Vagina (tissue), 2 donors: ENCODE data around the gene CELF4. TPM values are rescaled to one million over a fixed set of nuclear protein-coding genes. Genes with fewer than 3 reads are reported as not detected.

Experiments used
- DNase-seq, 2 donors: peaks; one replicate each; pipeline ENCODE4 v3.0.0-alpha.2; 2017; ENCODE audit errors: extremely low spot score in 2 of 2
- H3K27ac ChIP-seq: fragments of 200-600 bp; sonication (generic); one replicate; pipeline ENCODE4 v1.5.1; 2019
- H3K27me3 ChIP-seq: fragments of 200-600 bp; sonication (generic); one replicate; pipeline ENCODE4 v1.5.1; 2019
- H3K36me3 ChIP-seq, 2 donors: fragments of 200-600 bp; sonication (generic); one replicate each; pipeline ENCODE4 v1.5.1; 2017 to 2019
- H3K4me1 ChIP-seq: fragments of 200-600 bp; sonication (generic); one replicate; pipeline ENCODE4 v1.5.1; 2019
- H3K4me3 ChIP-seq, 2 donors: fragments of 200-600 bp; sonication (generic); 1 replicate in 1 of 2; 2 replicates in 1 of 2; pipeline ENCODE4 v1.5.1; 2016 to 2019
- H3K9me3 ChIP-seq: fragments of 200-600 bp; sonication (generic); one replicate; pipeline ENCODE4 v1.5.1; 2019
- CTCF ChIP-seq, 3 experiments: fragments of 450-650 bp in 2 of 3; fragments of 200-600 bp in 1 of 3; sonication (generic) in 1 of 3; IDR thresholded peaks; one replicate each; pipeline ENCODE4 v1.5.1; 2017 to 2019; ENCODE audit warnings: antibody characterized with exemption in 3 of 3, mild to moderate bottlenecking in 2 of 3, moderate library complexity in 2 of 3
- POLR2A ChIP-seq, 2 donors: fragments of 450-650 bp; IDR thresholded peaks; one replicate each; pipeline ENCODE4 v1.6.1; 2017; ENCODE audit warnings: antibody characterized with exemption in 2 of 2, mild to moderate bottlenecking in 2 of 2, moderate library complexity in 2 of 2
- POLR2AphosphoS5 ChIP-seq, 2 donors: sonication (generic); formaldehyde crosslinking; IDR thresholded peaks; one replicate each; pipeline ENCODE4 v1.9.0; 2017; ENCODE audit warnings: antibody characterized with exemption in 2 of 2, mild to moderate bottlenecking in 2 of 2, low read depth in 1 of 2; ENCODE audit not compliant: insufficient read depth in 1 of 2
- intact Hi-C: fragments of 100-400 bp; cut with DNase I; formaldehyde crosslinking; loops from one replicate; pipeline ENCODE4 v1.15.1; 2023
- total RNA-seq: library from RNA; depleted of rRNA; stranded (reverse); fragments of >200 nt; gene quantifications from one replicate; pipeline ENCODE4 v1.2.3, GENCODE V29; 2016

CELF4 gene
- total RNA-seq, 1 donor from 2014 or later, result 2.2 TPM

- peaks cover 8% of the 10 kb centered on the region for H3K4me1 ChIP-seq
- intact Hi-C loops, result no loop called here
- H3K27me3 ChIP-seq, result no peaks in the 10 kb centered on the region
- H3K36me3 ChIP-seq, result no peaks in the 10 kb centered on the region
- no peaks in the 10 kb centered on the region for H3K9me3 ChIP-seq
- no peak for DNase-seq
- no peak for TF ChIP-seq CTCF (IDR thresholded peaks at IDR 0.05)
- TF ChIP-seq POLR2A (IDR thresholded peaks at IDR 0.05), result no peak
- no peak for TF ChIP-seq POLR2AphosphoS5 (IDR thresholded peaks at IDR 0.05; ENCODE audit: insufficient read depth in 1 of 2, low read depth in 1 of 2)
- no peak overlapping the region for H3K27ac ChIP-seq
- H3K4me3 ChIP-seq, result no peak overlapping the region
Observed at GRCh38 chr18:37270666-37271052, 294.9 kb downstream of the CELF4 start.

GRCh38 chr18:37270038-37270665, 295.4 kb downstream of the CELF4 start:
- no peak for DNase-seq
- no peak for TF ChIP-seq CTCF (IDR thresholded peaks at IDR 0.05)
- TF ChIP-seq POLR2AphosphoS5 (IDR thresholded peaks at IDR 0.05; ENCODE audit: insufficient read depth in 1 of 2, low read depth in 1 of 2), result no peak
- no peak for TF ChIP-seq POLR2A (IDR thresholded peaks at IDR 0.05)
- no peak overlapping the region for H3K27ac ChIP-seq
- H3K4me1 ChIP-seq, result peaks cover 8% of the 10 kb centered on the region
- no peak overlapping the region for H3K4me3 ChIP-seq
- no peaks in the 10 kb centered on the region for H3K36me3 ChIP-seq
- H3K27me3 ChIP-seq, result no peaks in the 10 kb centered on the region
- no peaks in the 10 kb centered on the region for H3K9me3 ChIP-seq
- intact Hi-C loops, result no loop called here

- TF ChIP-seq CTCF (IDR thresholded peaks at IDR 0.05) (no peak), POLR2A (IDR thresholded peaks at IDR 0.05) (no peak), POLR2AphosphoS5 (IDR thresholded peaks at IDR 0.05; ENCODE audit: insufficient read depth in 1 of 2, low read depth in 1 of 2) (no peak)
- intact Hi-C loops, result no loop called here
Observed at GRCh38 chr18:37266290-37266689, 299.3 kb downstream of the CELF4 start.

GRCh38 chr18:37265382-37265781, 300.2 kb downstream of the CELF4 start:
- intact Hi-C loops, result no loop called here
- no peaks in the 10 kb centered on the region for H3K27me3 ChIP-seq

More at GRCh38 chr18:37266290-37266689, 299.3 kb downstream of the CELF4 start:
- Histone ChIP-seq H3K4me3 (no peak overlapping the region), H3K4me1 (no peaks in the 10 kb centered on the region), H3K36me3 (no peaks in the 10 kb centered on the region), H3K9me3 (no peaks in the 10 kb centered on the region), H3K27ac (no peak overlapping the region), H3K27me3 (no peaks in the 10 kb centered on the region)
- no peak for DNase-seq

More at GRCh38 chr18:37265382-37265781, 300.2 kb downstream of the CELF4 start:
- TF ChIP-seq POLR2AphosphoS5 (IDR thresholded peaks at IDR 0.05; ENCODE audit: insufficient read depth in 1 of 2, low read depth in 1 of 2), result no peak
- no peak for TF ChIP-seq CTCF (IDR thresholded peaks at IDR 0.05)
- H3K27ac ChIP-seq, result no peak overlapping the region
- no peaks in the 10 kb centered on the region for H3K9me3 ChIP-seq
- no peaks in the 10 kb centered on the region for H3K36me3 ChIP-seq
- DNase-seq, result no peak
- H3K4me1 ChIP-seq, result no peaks in the 10 kb centered on the region
- H3K4me3 ChIP-seq, result no peak overlapping the region
